Effector memory CD4-positive, alpha-beta T cell (primary cell): ENCODE data around the gene ACO2.
"Not testable (repeated sequence)": the region's sequence is repeated elsewhere in the genome, so short reads cannot be mapped to it uniquely, and the experiment has no call there.

Experiments
- DNase-seq, 3 donors: peaks; one replicate each; pipeline ENCODE4 v3.0.0-alpha.2; 2020
- H3K27ac ChIP-seq: 2 replicates; pipeline ENCODE4 v1.7.0; 2013; ENCODE audit warnings: mild to moderate bottlenecking, low read length, moderate library complexity; ENCODE audit not compliant: insufficient read depth, poor library complexity, severe bottlenecking
- H3K27me3 ChIP-seq: replicated peaks from 2 replicates; pipeline ENCODE4 v1.7.0; 2013; ENCODE audit warnings: mild to moderate bottlenecking, low read length; ENCODE audit not compliant: insufficient read depth, control insufficient read depth, poor library complexity, severe bottlenecking
- H3K36me3 ChIP-seq: 2 replicates; pipeline ENCODE4 v1.7.0; 2013; ENCODE audit warnings: mild to moderate bottlenecking, low read length, moderate library complexity; ENCODE audit not compliant: control insufficient read depth, insufficient read depth
- H3K4me1 ChIP-seq: 2 replicates; pipeline ENCODE4 v1.7.0; 2013; ENCODE audit warnings: low read length, mild to moderate bottlenecking; ENCODE audit not compliant: control insufficient read depth, insufficient read depth, poor library complexity, severe bottlenecking
- H3K4me3 ChIP-seq: 2 replicates; pipeline ENCODE4 v1.7.0; 2013; ENCODE audit warnings: low read length, low read depth, mild to moderate bottlenecking; ENCODE audit not compliant: insufficient read depth, poor library complexity, severe bottlenecking
- H3K9me3 ChIP-seq: 2 replicates; pipeline ENCODE4 v1.7.0; 2013; ENCODE audit warnings: mild to moderate bottlenecking, low read length, moderate library complexity; ENCODE audit not compliant: control insufficient read depth

ACO2 gene

DNA sequence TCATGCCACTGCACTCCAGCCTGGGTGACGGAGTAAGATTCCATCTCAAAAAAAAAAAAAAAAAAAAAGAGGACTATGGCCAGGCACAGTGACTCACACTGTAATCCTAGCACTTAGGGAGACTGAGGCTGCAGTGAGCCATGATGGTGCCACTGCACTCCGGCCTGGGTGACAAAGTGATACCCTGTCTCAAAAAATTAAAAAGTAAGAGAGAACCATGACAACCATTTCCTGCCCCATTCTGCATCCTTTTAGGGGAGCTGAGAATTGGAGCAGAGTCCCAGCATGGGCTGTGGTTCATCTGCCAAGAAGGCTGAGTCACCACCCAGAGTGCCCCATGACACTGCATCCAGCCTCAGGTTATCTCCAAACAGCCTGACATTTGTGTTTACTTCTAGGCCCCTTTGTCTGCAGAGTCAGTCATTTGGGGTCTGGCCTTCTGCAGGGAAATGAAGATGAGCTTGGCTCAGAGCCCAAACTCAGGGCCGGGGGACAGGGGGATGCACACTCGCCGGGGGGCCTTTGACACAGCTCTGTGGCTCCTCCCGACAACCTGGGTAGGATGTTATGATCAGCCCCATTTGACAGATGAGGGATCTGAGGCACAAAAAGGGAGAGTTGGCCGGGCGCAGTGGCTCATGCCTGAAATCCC is 96.6 kb downstream of the ACO2 start:
- H3K9me3 ChIP-seq: no peaks in the 10 kb centered on the region
- no peak overlapping the region for H3K27ac ChIP-seq
- H3K4me3 ChIP-seq: no peak overlapping the region
- no peaks in the 10 kb centered on the region for H3K27me3 ChIP-seq
- no peaks in the 10 kb centered on the region for H3K36me3 ChIP-seq
- DNase-seq: no peak
- no peaks in the 10 kb centered on the region for H3K4me1 ChIP-seq

- H3K27me3 ChIP-seq: no peaks in the 10 kb centered on the region
- no peak overlapping the region for H3K4me3 ChIP-seq
- H3K9me3 ChIP-seq: no peaks in the 10 kb centered on the region
- no peak for DNase-seq
- no peaks in the 10 kb centered on the region for H3K4me1 ChIP-seq
- no peak overlapping the region for H3K27ac ChIP-seq
- no peaks in the 10 kb centered on the region for H3K36me3 ChIP-seq
These were observed 98.5 kb downstream of the ACO2 start for GRCh38 chr22:41567512-41567768.

DNA sequence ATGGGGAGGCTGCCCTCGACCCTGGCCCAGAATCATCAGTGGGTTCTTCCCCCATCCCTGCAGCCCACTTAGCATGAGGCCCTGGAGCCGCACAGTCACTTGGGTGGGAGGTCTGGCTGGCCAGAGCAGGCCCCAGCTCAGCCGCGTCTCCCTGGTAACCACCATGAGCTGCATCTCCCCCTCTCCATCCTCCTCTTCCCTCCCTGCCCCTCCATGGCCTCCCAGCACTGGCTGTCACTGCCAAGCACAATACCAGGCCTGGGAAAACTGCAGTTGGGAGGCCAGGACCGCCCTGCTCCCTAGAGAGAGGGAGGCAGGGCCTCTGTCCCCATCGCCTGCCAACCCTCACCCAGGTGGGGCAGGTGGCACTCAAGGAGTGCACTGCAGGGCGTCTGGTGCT is 99.9 kb downstream of the ACO2 start:
- no peaks in the 10 kb centered on the region for H3K4me1 ChIP-seq
- DNase-seq: no peak
- no peak overlapping the region for H3K4me3 ChIP-seq
- H3K27ac ChIP-seq: no peak overlapping the region
- H3K36me3 ChIP-seq: no peaks in the 10 kb centered on the region
- no peaks in the 10 kb centered on the region for H3K9me3 ChIP-seq
- H3K27me3 ChIP-seq: no peaks in the 10 kb centered on the region

- H3K36me3 ChIP-seq: no peaks in the 10 kb centered on the region
- no peak overlapping the region for H3K4me3 ChIP-seq
- H3K27ac ChIP-seq: no peak overlapping the region
- no peaks in the 10 kb centered on the region for H3K9me3 ChIP-seq
- no peaks in the 10 kb centered on the region for H3K4me1 ChIP-seq
- no peaks in the 10 kb centered on the region for H3K27me3 ChIP-seq
- no peak for DNase-seq
These were observed 101.3 kb downstream of the ACO2 start for GRCh38 chr22:41570221-41570620.

DNA sequence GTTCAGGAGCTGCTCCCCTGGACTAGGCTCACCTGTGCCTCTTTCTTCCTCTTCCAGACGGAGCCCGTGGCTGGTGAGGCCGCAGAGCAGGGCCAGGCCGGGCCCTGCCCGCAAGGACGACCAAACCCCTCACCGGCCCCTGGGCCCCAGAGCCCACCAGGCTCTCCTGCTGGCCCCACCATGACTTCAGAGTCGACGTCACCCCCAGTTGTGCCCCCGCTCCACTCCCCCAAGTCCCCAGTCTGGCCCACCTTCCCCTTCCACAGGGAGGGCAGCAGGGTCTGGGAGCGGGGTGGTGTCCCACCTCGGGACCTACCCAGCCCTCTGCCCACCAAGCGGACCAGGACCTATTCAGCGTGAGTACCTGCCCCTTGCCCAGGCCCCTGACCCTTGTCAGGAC is 102.9 kb downstream of the ACO2 start:
- no peaks in the 10 kb centered on the region for H3K9me3 ChIP-seq
- no peak for DNase-seq
- H3K36me3 ChIP-seq: peaks cover 4% of the 10 kb centered on the region
- H3K4me1 ChIP-seq: no peaks in the 10 kb centered on the region
- no peak overlapping the region for H3K27ac ChIP-seq
- no peak overlapping the region for H3K4me3 ChIP-seq
- no peaks in the 10 kb centered on the region for H3K27me3 ChIP-seq

DNA sequence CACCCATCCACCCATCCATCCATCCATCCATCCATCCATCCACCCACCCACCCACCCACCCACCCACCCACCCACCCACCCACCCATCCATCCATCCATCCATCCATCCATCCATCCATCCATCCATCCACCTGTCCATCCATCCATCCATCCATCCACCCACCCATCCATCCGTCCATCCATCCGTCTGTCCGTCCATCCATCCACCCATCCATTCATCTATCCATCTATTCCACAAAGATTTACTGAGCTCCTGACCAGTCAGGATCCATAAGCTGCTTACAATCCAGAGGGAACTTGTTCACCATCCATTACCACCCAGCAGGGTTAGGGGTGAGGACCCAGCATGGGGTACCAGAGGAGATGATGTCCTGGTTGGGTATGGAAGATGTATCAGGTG is 103.4 kb downstream of the ACO2 start:
- not testable (repeated sequence) for H3K27me3 ChIP-seq, H3K9me3 ChIP-seq, DNase-seq, H3K27ac ChIP-seq, H3K36me3 ChIP-seq, H3K4me1 ChIP-seq, H3K4me3 ChIP-seq

GRCh38 chr22:41573677-41574076 is 104.8 kb downstream of the ACO2 start:
- no peaks in the 10 kb centered on the region for H3K9me3 ChIP-seq
- peaks cover 16% of the 10 kb centered on the region for H3K36me3 ChIP-seq
- H3K27me3 ChIP-seq: no peaks in the 10 kb centered on the region
- H3K4me3 ChIP-seq: no peak overlapping the region
- DNase-seq: no peak
- H3K4me1 ChIP-seq: no peaks in the 10 kb centered on the region
- H3K27ac ChIP-seq: no peak overlapping the region

DNA sequence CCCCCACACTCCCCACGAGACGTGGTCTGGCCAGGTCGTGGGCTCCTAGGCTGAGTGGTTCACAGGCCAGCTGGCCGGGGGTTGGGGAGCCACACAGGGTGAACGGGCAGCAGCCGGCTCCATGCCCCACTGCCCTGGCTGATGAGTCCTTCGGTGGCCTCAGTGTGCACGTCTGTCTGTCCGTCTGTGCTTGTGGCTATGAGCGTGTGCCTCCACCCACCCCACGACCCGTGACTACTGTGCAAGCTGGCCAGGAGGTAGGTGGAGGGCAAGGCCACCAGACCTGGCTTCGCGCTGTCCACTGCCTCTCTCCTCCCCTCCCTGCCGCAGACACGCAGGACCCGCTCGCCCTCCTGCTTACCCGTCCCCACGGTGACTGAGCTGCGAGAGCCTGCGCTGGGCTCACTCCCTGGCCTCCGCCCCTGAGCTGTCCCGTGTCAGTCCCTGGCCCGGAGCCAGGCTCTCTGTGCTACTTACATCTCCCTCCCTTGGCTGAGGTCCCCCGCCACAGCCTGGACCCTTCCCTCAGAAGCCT is 106.0 kb downstream of the ACO2 start:
- Histone ChIP-seq H3K27ac (no peak overlapping the region), H3K36me3 (peaks cover 23% of the 10 kb centered on the region), H3K4me3 (no peak overlapping the region), H3K4me1 (no peaks in the 10 kb centered on the region), H3K9me3 (no peaks in the 10 kb centered on the region), H3K27me3 (no peaks in the 10 kb centered on the region)
- no peak for DNase-seq

GRCh38 chr22:41575533-41575932 is 106.6 kb downstream of the ACO2 start:
- H3K4me3 ChIP-seq: no peak overlapping the region
- no peaks in the 10 kb centered on the region for H3K27me3 ChIP-seq
- H3K27ac ChIP-seq: no peak overlapping the region
- peaks cover 23% of the 10 kb centered on the region for H3K36me3 ChIP-seq
- H3K9me3 ChIP-seq: no peaks in the 10 kb centered on the region
- no peaks in the 10 kb centered on the region for H3K4me1 ChIP-seq
- no peak for DNase-seq

DNA sequence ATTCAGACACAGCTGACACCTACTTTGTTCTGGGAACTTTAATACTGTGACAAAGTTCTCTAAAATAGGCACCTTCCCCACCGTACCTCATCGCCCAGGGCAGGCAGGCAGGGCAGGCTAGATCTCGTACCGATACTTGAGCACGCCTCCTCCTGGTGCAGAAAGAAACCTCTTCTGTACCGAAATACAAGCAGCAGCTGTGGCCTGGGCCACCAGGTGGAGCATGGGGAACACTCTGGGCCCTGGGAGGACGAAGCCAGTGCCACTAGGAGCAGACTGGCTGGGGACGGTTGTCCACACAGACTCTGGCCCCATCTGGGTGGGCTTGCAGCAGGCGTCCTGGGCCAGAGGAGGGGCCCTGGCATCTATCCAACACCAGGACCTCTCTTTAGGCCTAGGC is 108.0 kb downstream of the ACO2 start:
- no peak overlapping the region for H3K4me3 ChIP-seq
- H3K27me3 ChIP-seq: no peaks in the 10 kb centered on the region
- peaks cover 23% of the 10 kb centered on the region for H3K36me3 ChIP-seq
- no peaks in the 10 kb centered on the region for H3K4me1 ChIP-seq
- no peaks in the 10 kb centered on the region for H3K9me3 ChIP-seq
- DNase-seq: peak in 1 of 3 donors; percentile 9
- no peak overlapping the region for H3K27ac ChIP-seq
